Measurements from ENCODE around the gene FAM216A. TPM values are rescaled to one million over a fixed set of nuclear protein-coding genes. Genes with fewer than 3 reads are reported as not detected.

Gene FAM216A
- total and polyA plus RNA-seq, 9 of the 15 experiments (the other 6 are each of a cell fraction or from before 2014, with no cell fraction given), result 17.2 to 96.9 (median 48.5) TPM

- TF ChIP-seq MAFG (tag; conservative IDR thresholded peaks at IDR 0.05) (no peak), ZBTB43 (CRISPR knock-in tag; IDR thresholded peaks at IDR 0.05) (no peak), CBX5 (IDR thresholded peaks at IDR 0.05; ENCODE audit: borderline replicate concordance, low read depth) (no peak), KLF13 (tag; IDR thresholded peaks at IDR 0.05; ENCODE audit: borderline replicate concordance, low read depth) (no peak), E2F5 (CRISPR knock-in tag; IDR thresholded peaks at IDR 0.05) (no peak), THAP12 (CRISPR knock-in tag; IDR thresholded peaks at IDR 0.05) (peak; percentile 81; the same call in 1 of the 2 replicates), TAF1 (IDR thresholded peaks at IDR 0.05; ENCODE audit: control insufficient read depth, extremely low read depth, insufficient read depth, low read length, severe bottlenecking) (peak; percentile 92), HNRNPL (IDR thresholded peaks at IDR 0.05; ENCODE audit: low read depth, low read length) (no peak; the same call in 1 of the 2 replicates), CBX2 (IDR thresholded peaks at IDR 0.05; ENCODE audit: insufficient read depth, low read length, poor library complexity, severe bottlenecking) (no peak), ILF3 (IDR thresholded peaks at IDR 0.05; ENCODE audit: borderline replicate concordance) (no peak), ID3 (CRISPR knock-in tag; IDR thresholded peaks at IDR 0.05) (no peak), ID3 (tag; IDR thresholded peaks at IDR 0.05) (no peak), NFE2L1 (tag; IDR thresholded peaks at IDR 0.05; ENCODE audit: borderline replicate concordance, low read depth) (no peak), FOXJ3 (CRISPR knock-in tag; IDR thresholded peaks at IDR 0.05) (no peak), STAT5A (IDR thresholded peaks at IDR 0.05; ENCODE audit: borderline replicate concordance, low read length) (no peak), PHF8 (IDR thresholded peaks at IDR 0.05; ENCODE audit: borderline replicate concordance, low read length) (peak; percentile 67; the same call in 1 of the 2 replicates), BACH1 (tag; IDR thresholded peaks at IDR 0.05) (no peak), TRIM28 (IDR thresholded peaks at IDR 0.05) (no peak), ARNT (IDR thresholded peaks at IDR 0.05) (peak in 1 of 2 experiments; percentile 57; a peak in 3 of 4 replicates), ZNF134 (CRISPR knock-in tag; conservative IDR thresholded peaks at IDR 0.05) (no peak), SIN3B (IDR thresholded peaks at IDR 0.05; ENCODE audit: low read depth) (peak; percentile 22; the same call in 1 of the 2 replicates), PRMT5 (CRISPR knock-in tag; IDR thresholded peaks at IDR 0.05) (no peak), FUS (optimal IDR thresholded peaks at IDR 0.05; ENCODE audit: low read depth, low read length) (peak; percentile 38)
Observed at GRCh38 chr12:110468214-110469048, at the start of gene FAM216A, which contains the start of gene GPN3 (continued).

All from K562 (cell line).